Subcutaneous adipose tissue (tissue), 4 donors: ENCODE measurements around the gene SLC22A15. TPM values are rescaled to one million over a fixed set of nuclear protein-coding genes. Genes with fewer than 3 reads are reported as not detected.

Experiments used
- total RNA-seq, 4 donors: library from RNA; depleted of rRNA; stranded (reverse); fragments of >200 nt; gene quantifications; one replicate each; pipeline ENCODE4 v1.1.0, GENCODE V29; 2016
- TF ChIP-seq, protein P1 (sequence below): fragments of 450-650 bp; IDR thresholded peaks from one replicate; pipeline ENCODE4 v1.5.1; 2016; ENCODE audit warnings: low read depth, mild to moderate bottlenecking, control low read depth, antibody characterized with exemption, moderate library complexity

SLC22A15 gene
- total RNA-seq, 4 donors from 2014 or later = 6.6 to 24.5 (median 13.1) TPM

DNA sequence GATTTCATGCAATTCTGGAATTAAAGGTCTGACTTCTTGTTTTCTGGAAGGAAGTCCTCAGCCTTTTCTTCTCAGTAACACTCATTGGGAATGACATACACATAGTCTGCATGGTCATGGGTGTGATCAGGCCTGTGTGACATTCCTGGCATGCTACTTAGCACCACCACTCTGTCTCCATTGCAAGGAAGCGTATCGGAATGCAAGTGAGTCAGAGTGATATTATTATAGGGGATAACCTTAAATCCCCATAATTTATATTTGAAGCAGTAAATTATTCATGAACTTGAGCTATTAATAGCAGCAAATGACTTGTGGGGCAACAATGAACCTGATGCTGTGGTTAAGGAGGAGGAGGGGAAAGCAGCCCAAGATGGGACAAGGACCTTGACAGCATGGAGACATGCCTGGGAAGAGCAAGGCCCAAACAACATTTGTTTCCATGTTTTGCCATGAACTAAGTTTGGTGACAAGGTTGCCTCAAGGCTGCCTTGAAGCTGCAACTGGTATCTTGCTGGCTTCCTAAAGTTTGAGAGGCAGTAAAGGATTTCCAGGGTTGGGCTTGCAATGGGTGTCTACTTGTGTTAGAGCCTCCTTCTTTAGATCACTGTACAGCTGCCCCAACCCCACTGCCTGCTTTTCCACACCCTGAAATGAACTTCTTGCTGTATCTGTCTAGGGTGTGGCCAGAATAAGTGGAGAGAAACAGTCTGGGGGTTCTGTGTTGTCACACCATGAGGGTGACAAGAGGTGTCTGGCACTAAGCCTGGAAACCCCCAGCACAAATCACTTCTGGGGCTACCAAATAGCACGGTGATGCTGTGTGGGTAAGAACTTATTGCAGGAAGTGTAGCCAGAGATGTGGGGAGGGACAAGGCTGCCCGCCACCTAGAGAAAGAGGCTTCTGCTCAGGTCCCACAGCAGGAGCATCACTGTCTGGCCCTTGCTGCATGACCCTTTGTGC is 139.4 kb downstream of the SLC22A15 start:
- TF ChIP-seq, protein P1, sequence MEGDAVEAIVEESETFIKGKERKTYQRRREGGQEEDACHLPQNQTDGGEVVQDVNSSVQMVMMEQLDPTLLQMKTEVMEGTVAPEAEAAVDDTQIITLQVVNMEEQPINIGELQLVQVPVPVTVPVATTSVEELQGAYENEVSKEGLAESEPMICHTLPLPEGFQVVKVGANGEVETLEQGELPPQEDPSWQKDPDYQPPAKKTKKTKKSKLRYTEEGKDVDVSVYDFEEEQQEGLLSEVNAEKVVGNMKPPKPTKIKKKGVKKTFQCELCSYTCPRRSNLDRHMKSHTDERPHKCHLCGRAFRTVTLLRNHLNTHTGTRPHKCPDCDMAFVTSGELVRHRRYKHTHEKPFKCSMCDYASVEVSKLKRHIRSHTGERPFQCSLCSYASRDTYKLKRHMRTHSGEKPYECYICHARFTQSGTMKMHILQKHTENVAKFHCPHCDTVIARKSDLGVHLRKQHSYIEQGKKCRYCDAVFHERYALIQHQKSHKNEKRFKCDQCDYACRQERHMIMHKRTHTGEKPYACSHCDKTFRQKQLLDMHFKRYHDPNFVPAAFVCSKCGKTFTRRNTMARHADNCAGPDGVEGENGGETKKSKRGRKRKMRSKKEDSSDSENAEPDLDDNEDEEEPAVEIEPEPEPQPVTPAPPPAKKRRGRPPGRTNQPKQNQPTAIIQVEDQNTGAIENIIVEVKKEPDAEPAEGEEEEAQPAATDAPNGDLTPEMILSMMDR = no peak

DNA sequence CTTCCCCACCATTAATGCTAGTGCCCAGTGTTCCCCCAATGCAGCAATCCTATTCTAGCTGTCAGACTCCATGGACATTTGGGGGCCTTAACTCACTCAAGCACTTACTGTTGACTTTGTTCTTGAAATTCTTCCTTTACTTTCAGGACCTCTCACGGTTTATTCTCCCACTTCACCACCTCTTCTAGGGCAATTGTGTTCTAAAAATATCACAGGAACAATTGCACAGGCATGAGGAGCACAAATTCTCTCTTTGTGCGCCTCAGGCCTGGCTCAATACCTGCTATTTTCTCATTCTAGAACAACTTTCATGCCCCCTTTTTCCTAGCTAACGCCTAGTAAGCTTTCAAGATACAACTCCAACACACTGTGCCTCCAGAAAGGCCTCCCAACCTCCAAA is 142.2 kb downstream of the SLC22A15 start:
- TF ChIP-seq, protein P1 = no peak

Other genes with a start within 250 kb of the SLC22A15 start
- 10 to 100 TPM in 1 of 4 donors, 1 to 10 TPM in 3; 2.4 to 22.2 (median 5.4) TPM for gene CASQ2, start 207.8 kb upstream of the SLC22A15 start, total RNA-seq
- not detected for gene NHLH2, start 135.4 kb upstream of the SLC22A15 start, total RNA-seq
- gene MAB21L3, start 134.9 kb downstream of the SLC22A15 start, total RNA-seq = 1 to 10 TPM in 3 of 4 donors, under 1 TPM in 1; 0.75 to 6.3 (median 2.4) TPM